PC-9 (cell line): ENCODE results near the gene EEA1.

Experiments
- CTCF ChIP-seq: fragments of 200-600 bp; sonication (generic); conservative IDR thresholded peaks from 2 replicates; pipeline ENCODE4 v1.6.1; 2017; ENCODE audit warnings: mixed run types, antibody characterized with exemption, mild to moderate bottlenecking, moderate library complexity
- EZH2 ChIP-seq: fragments of 200-600 bp; sonication (generic); IDR thresholded peaks from 2 replicates; pipeline ENCODE4 v1.8.0; 2017; ENCODE audit warnings: antibody characterized with exemption, low read depth

DNA sequence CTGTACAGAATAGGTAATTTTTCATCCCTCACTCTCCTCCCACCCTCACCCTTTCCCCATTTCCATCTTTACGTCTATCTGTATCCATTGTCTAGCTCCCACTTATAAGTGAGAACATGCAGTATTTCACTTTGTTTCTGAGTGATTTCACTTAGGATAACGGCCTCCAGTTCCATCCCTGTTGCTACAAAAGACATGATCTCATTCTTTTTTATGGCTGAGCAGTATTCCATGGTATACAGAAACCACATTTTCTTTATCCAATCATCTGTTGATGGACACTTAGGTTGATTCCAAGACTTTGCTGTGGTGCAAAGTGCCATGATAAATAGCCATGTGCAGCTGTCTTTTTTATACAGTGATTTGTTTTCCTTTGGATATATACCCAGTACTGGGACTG is 16.4 kb downstream of the EEA1 start:
- TF ChIP-seq CTCF (no peak), EZH2 (no peak)
